ENCODE data around the gene DYRK2. TPM values are rescaled to one million over a fixed set of nuclear protein-coding genes. Genes with fewer than 3 reads are reported as not detected.

The DYRK2 gene
- total and polyA plus RNA-seq, 2 donors (not counting 3 experiments of a cell fraction or from before 2014, with no cell fraction given), result 4.5 to 11.0 TPM

DNA sequence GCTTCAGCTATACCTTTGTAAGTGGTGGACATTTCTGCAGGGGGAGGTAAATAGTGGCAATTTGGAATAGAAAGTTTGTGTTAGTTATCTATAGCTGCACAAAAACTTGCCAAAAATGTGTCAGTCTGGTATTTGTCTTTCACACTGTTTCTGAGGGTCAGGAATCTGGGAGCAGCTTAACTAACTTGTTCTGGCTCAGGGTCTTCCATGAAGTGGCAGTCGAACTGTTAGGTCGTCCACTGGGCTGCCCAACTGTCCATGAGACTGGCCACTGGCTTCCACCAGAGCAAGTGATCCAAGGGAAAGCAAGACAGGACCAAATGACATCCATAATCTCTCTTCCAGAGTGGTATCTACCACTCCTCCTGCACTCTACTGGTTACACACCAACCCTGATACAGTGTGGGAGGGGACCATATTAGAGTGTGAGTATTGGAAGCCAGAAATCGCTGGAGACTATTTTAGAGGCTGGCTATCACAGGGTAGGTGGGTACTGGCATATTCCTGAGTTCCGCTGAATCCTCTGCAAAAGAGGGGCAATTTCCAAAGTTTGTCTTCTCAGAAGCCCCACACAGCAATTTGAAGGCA, 60.9 kb downstream of the DYRK2 start:
- H2AFZ ChIP-seq (ENCODE audit: low read depth, low read length), result no peak overlapping the region
- TF ChIP-seq GATA2 (IDR thresholded peaks at IDR 0.05; ENCODE audit: insufficient read depth, insufficient read length, low read depth, low read length), result no peak
- TF ChIP-seq JUN (IDR thresholded peaks at IDR 0.05; ENCODE audit: borderline replicate concordance, insufficient read depth, insufficient read length, low read depth), result no peak
- TF ChIP-seq, protein P1, sequence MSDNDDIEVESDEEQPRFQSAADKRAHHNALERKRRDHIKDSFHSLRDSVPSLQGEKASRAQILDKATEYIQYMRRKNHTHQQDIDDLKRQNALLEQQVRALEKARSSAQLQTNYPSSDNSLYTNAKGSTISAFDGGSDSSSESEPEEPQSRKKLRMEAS (IDR thresholded peaks at IDR 0.05; ENCODE audit: insufficient read depth, insufficient read length), result no peak
- TF ChIP-seq EZH2 (IDR thresholded peaks at IDR 0.05; ENCODE audit: borderline replicate concordance, low read depth, low read length, severe bottlenecking), result no peak
- no peak for TF ChIP-seq CTCF (IDR thresholded peaks at IDR 0.05; ENCODE audit: extremely low read depth in 1 of 2, insufficient read depth in 1 of 2, low read depth in 1 of 2, low read length in 2 of 2)
- dilution Hi-C loops (cut with MboI; ENCODE audit: extremely low pct_ligation_motif_present, low sequenced_read_pairs), result no loop called here
- no peaks in the 10 kb centered on the region for H3K9me1 ChIP-seq (replicated peaks; ENCODE audit: control insufficient read depth, extremely low read depth, insufficient read depth, low read length)
- no peaks in the 10 kb centered on the region for H3K79me2 ChIP-seq (ENCODE audit: control insufficient read depth, insufficient read depth, low read length)
- H3K9ac ChIP-seq (replicated peaks; ENCODE audit: extremely low read depth, insufficient read depth, low read length), result no peak overlapping the region
- no TSS peak for BruUV-seq (replicated peaks)
- ChIA-PET POLR2A (no interaction called here), CTCF (no interaction called here)
- no peaks in the 10 kb centered on the region for H3K9me3 ChIP-seq (replicated peaks; ENCODE audit: control insufficient read depth, insufficient read depth, low read length)
- H3K27ac ChIP-seq (ENCODE audit: insufficient read depth, low read depth, low read length), result no peak overlapping the region
- no peak for DNase-seq (ENCODE audit: low read depth, low spot score)
- peaks cover 12 to 16% of the 10 kb centered on the region in 2 experiments for H3K27me3 ChIP-seq (ENCODE audit: control insufficient read depth in 2 of 2, insufficient read depth in 2 of 2, low read length in 2 of 2)
- peaks cover 11% of the 10 kb centered on the region for H3K4me1 ChIP-seq (ENCODE audit: control insufficient read depth, extremely low read depth, insufficient read depth, low read length)
- no peaks in the 10 kb centered on the region for H3K36me3 ChIP-seq (ENCODE audit: control insufficient read depth in 2 of 2, extremely low read depth in 1 of 2, insufficient read depth in 2 of 2, low read length in 2 of 2)
- intact Hi-C loops (cut with micrococcal nuclease), result no loop called here
- H4K20me1 ChIP-seq (replicated peaks; ENCODE audit: control insufficient read depth, extremely low read depth, insufficient read depth, low read length), result no peaks in the 10 kb centered on the region
- FAIRE-seq, result no peak
- no peak overlapping the region for H3K4me3 ChIP-seq (replicated peaks in 1 of 3; ENCODE audit: insufficient read depth in 1 of 3, low read depth in 1 of 3, low read length in 3 of 3)
- no peak overlapping the region for H3K4me2 ChIP-seq (ENCODE audit: insufficient read depth, low read length)
